AG20443 (cell line): ENCODE results near the gene KDELR3.

ENCODE experiments used
- DNase-seq: peaks from one replicate; pipeline ENCODE4 v3.0.0; 2012; ENCODE audit warnings: low spot score, mixed read lengths

KDELR3 gene

DNA sequence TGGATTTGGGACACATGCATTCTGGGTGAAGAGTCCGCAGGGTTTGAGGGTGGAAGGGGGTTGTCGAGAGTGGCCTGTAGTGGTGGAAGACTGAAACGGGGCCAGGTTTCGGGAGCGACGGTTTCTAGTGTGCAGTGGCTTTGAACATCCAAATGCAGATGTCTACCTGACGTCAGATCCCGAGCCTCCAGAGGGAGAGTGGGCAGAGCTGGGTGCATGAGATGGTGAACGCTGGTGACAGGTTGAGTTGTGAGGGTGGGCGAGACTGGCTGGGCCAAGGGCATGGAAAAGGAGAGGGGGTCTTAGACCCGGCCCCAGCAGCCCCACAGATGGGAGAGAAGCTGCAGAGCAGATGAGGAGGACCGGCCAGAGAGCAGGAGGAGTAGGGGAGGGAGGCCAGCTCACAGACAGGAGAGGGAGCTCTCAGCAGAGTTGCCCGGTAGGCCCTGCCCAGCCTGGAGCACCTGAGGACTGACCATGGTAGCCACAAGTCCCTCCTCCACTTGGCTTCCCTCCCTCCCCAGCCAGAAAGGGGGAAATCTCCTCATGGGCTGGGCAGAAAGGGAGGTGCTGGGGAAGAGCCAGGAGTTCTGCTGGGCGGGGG is 27.0 kb upstream of the KDELR3 start:
- no peak for DNase-seq

DNA sequence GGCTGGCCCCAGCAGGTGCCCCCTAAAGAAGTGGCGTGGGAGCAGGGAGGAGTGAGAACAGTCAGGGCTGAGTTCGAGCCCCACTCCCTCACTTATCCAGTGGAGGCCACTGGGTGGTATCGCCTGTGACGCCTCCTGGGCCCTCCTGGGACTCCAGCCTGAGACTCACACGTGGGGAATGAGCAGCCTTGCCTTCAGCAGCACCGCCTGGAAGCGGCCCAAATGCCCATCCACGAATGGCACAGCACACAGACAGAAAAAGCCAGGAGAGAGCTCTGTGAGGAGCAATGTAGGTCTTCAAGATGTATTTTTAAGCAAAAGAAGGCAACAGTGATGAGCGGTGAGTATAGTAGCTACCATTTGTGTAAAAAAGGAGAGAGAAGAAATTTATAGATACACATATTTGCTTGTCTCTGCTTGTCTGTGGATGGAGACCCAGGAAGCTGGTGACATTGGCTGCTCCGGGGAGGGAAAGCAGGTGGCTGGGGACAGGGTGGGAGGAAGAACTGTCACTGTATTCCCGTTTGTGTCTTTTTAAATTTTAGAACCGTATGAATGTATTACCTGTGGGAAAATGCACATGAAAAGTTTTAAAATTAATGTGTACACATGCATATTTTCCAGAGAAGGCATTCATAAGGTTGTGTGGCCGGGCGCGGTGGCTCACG is 26.1 kb upstream of the KDELR3 start:
- DNase-seq, result no peak

DNA sequence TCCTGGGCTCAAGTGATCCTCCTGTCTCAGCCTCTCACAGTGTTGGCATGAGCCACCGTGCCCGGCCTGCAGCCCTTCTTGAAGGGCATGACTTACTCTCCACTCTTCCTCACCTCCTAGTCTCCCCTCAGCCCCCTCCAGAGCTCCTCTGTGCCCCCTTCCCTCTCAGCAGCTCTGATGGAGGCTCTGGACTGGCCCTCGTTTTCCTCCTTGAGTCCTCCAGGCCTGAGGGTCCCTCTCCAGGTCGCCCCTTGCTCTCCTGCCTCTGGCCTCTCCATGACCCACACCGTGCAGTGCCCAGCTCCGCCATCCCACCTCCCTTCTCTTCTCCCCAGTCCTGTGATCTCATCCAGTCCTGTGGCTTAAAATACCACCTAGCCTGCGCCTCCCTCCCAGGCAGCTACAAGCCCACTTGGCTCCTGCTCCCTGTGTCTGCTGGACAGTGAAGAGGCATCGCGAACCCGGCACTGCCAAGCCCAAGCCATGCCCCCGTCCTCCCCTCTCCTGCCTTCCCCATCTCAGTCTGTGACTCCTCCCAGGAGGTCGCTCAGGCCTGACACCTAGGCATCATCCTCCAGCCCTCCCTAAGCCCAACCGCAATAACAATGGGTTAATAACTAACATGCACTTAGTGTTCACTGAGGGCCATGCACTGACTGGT is 24.8 kb upstream of the KDELR3 start:
- DNase-seq, result no peak

DNA sequence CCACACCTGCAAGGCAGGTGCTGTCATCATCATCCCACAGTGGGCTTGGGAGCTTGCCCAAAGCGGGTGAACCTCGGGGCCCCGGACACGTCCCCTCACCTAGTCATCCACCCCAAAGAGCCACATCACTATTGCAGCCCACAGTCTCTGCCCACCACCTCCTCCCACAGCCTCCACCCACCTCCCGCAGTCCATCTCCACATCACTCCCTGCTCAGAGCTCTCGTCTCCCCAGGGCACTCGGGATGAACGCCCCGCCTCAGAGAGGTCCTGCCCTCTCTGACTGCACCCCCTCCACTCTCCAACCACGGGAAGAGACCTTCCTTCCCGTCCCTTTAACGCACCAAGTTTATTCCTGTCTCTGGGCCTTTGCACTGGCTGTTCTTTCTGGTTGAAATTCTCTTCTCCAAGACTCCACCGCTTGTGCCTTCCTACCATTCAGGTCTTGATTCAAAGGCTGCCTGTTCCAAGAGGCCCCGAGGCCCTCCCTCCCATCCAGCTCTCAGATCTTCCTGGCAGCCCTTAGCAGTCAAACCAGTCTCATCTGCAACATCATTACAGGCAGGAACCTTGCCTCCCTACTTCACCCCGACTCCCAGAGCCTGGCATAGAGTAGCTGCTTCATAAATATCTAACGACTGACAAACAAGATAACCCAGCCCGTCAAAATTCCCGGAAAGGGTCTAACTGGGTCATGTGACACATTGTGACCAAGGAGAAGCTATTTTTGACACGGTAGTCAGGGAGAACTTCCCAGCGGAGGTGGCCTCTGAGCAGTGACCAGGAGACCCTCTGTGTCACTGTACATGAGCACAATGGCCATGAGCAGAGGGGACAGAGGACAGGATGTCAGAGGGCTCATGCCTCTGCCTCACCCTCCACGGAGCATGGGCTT is 24.0 kb upstream of the KDELR3 start:
- DNase-seq, result no peak

DNA sequence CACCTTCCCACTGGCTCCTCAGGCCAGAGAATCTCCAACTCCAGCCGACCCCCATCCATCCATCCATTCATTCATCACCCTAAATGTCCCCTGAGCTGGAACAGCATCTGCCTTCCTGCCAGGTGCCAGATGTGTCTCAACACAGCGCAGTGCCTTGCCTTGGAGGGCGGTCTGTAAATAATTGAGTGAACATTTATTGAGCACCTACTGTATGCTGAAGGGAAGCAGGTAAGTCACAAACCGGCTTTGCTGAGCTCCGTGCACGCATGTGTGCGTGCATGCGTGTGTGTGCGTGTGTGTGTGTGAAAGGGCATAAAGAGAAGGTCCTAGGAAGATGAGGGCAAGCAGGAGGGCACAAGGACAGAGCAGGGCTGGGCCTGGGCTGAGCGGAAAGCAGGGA is 23.1 kb upstream of the KDELR3 start:
- no peak for DNase-seq

DNA sequence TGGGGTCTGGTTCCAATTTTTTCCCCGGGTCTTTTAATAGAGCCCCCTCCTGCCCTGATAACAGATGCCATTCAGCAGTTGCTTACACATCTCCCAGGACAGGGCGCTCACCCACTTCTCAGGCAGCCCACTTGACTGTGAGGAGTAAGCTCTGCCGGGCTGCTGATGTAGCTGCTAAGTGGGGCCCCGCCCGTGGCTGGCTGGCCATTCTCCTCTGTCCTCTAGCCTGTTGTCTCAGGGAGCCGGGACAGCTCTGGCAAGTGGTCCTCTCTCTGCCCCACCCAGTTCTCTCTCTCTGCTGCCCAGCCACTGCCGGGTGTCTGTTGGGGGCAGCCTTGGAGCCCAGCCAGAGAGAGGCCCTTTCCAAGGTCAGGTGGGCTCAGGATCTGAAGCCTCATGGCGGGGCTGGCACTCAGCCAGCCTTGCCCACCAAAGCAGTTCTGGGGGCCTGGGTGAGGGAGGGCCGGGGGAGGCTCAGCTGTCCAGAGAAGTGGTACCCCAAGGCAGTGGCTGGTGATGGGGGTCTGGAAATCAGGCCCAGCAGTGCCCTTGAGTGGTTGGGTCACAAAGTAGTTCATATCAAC is 21.8 kb upstream of the KDELR3 start:
- peak; percentile 51 for DNase-seq

DNA sequence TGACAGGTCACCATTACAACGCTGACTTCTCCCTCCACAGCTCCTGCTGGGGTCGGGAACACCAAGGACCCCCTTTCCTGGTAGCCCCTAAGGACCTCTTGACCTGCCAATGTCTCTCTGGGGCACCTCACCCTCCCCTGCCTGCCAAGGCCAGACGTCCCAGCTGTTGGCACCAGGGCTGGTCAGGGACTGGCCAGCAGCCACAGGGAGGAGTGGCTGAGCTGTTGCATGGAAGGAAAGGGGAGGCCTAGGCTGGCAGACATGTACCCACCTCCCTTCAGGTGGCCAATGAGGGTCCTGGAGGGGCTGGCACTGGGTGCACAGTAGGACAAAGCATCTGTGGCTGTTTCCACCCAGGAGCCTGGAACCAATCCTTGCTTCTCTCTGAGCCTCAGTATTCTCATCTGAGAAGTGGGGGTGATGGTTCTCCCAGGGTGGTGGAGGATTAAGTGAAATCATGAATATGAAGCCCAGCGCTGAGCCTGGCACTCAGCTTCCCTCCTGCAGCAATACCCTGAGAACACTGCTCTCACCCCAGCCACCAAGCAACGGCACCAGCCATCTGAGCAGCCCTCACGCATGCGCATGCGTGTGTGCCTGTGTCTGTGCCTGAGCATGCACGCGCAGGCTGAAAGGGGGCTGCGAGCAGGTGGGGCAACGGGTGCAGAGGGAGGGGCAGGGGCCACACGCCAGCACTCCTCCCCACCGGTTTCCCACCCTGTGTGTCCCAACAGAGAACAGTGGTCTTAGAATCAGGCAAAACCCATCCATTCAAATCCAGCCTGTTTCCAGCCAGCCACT is 18.8 kb upstream of the KDELR3 start:
- DNase-seq, result no peak

DNA sequence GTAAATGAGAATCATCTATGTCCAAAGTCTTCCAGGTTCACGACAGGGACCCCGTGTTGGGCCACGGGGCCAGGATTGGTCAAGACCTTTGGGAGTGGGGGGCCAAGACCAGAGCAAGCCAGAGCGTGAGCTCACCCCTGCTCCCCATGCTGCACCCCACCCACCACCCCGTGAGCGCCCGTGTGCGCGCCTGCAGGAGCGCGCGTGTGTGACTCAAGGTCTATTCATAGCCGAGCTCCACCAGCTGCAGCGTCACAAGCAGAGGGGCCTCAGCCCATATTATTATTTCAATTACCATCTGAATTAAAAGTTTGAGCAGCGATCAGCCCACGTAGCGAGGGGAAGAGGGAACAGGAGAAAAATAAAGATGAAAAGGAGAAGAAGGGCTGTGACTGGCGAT is 18.1 kb upstream of the KDELR3 start:
- no peak for DNase-seq

DNA sequence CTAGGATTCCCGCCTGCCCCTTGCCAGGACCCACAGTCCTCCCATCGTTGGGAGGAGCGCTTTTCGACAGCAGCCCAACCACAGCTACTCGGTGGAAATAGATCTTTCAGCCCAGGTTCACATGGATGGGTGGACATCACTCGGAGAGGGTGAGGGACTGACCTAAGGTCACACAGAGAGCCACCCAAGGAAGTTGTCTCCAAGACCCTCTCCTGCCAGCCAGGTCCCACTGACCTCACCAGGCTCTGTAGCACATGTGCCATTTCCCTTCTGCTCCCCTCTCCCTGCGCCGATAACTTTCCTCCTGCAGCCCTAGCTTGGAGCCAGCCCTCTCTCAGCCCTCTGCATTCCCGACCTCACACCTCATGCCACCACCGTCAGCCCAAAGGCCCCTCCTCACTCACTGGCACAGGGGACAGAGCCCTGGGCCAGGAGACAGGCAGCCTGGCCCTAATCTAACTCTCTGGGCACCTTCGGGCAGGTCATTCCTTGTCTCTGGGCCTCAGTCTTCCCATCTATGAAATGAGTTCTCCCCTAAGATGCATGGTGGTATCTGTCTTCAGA is 17.6 kb upstream of the KDELR3 start:
- no peak for DNase-seq

DNA sequence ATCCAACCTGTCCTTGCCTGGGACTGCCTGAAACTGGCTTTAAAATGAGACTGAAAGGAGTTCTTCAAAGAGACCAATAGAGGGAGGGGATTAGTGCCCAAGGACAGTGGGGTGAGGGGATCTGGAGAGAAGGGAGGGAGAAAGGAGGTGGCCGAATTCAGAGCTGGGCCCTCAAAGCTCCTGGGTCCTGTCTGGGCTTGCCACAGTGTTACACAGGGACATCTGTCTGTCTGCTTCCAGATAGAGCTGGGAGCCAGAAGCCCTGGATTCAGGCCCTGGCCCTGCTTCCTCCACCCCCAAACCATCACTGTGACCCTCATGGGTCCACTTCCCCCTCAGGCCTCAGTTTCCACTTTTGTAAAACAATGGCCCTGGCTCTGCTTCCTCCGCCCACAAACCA is 16.5 kb upstream of the KDELR3 start:
- no peak for DNase-seq

DNA sequence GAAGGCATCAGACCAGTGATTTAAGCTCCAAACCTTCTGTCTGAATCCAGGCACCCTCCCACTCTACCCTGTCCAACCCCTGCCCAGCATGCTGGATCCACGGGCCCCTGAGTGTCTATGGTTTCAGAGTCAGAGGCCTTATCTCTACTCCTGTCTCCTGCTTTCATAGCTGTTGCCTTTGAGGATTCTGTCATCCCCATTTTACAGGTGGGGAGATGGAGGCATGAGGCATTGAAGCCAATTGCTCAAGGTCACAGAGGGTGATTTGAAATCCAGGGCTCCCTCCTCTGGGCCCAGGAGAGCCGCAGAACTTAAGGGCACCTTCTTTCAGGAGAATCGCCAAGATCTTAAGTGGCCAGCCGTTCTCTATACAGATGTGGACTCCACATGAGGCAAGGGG is 16.0 kb upstream of the KDELR3 start:
- DNase-seq, result no peak

DNA sequence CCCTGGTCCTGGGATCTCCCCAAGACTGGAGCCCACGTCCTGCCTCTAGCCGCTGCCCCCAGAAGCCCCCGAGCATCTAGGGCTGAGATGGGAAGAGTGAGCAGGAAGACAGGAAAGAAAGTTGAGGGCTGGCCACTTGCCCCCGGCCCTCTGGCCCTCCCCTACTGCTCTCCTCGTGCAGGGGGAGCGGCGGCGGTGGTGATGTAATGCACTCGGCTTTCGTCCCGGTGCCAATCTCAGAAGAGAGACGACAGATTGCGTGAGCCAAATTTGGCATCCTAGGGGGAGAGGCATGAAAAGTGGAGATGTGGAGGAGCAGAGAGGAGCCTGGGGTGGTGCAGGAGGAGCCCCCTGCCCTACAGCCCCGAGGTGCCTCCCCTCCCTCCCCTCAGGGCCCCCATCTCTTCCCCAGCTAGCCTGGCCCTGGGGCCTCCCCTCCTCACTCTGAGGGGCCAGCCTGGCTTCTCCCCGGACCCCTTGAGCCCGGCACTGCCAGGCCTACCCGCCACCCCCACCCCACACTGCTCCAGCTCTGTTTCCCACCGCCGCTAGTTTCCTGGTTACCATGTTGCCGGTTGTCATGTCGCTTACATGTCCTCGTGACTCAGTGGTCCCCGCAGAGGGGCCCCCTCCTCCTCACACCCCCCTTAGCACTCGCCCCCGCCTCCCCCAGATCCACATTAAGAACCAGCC is 15.4 kb upstream of the KDELR3 start:
- peak; percentile 82 for DNase-seq

DNA sequence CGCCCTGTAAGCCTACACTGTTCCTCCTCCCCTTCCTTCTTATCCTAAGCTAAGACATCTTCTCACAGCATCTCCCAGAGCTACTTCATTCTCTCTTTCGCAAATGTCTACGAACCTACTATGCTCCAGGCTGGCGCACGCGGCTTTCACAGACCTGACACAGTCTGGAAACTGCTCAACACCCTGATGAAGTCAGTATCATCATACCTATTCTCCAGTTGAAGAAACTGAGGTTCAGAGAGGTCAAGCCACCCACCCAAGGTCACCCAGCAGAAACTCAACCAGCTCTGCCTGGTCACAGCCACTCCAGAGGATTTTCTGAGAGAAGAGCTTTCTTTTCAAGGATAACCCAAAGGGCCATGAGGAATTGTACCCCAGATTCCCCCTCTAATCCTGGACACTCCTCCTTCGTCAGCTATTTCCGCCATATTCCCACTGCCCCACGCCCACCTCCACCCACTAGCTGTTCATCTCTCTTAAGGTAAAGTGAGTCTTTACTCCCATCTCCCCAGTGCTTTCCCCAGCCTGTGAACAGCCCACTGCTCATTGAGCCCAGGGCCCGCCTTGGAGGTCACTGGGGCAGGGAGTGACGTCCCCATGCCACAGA is 14.7 kb upstream of the KDELR3 start:
- DNase-seq, result no peak

DNA sequence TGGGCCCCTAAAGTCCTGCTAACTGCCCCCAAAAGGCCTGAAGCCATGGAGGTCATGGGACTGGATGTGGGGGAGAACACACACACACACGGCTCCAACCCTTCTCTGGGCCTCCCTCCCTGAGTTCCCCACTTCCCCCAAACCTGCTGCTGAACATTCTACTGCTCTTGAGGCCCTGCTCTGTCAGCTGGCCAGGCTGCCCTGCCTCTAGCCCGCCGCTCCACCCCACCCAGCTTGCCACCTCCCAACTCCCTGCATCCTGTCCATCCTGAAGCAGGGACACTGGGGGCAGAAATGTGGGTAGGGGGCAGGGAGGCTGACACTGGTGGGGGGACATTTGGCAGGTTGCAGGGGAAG is 13.9 kb upstream of the KDELR3 start:
- DNase-seq, result no peak

DNA sequence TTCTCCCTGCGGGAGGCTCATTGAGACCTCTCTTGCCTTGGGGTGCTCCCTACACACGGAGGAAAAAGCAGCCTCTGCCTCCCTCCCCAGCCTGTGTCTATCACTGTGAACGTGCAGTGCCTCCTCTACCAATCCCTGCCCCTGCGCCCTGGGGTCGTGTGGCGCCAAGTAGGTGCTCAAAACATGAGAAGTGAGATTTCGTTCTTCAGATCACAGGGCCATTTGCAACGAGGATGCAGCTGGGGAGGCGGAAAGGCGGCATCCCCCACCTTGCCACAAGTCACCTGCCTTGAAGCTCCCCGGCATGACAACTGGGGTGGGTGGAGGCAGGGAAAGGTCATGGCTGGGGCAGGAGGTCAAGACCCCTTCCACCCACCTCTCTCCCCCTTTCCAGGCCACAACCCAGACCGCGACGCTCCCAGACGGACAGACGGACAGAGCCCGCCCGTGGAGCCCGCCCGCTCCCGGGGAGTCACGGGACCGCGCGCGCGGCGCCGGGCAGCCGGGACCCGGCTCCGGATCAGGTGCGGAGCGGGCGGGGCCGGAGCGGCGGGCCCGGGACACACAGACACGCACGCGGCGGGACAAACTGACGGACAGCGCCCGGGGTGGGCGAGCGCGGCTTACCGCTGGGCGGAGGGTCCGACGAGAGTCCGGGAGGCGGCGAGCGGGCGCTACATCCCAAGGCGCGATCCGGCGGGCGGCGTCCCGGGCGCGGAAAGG is 13.4 kb upstream of the KDELR3 start:
- DNase-seq, result no peak

DNA sequence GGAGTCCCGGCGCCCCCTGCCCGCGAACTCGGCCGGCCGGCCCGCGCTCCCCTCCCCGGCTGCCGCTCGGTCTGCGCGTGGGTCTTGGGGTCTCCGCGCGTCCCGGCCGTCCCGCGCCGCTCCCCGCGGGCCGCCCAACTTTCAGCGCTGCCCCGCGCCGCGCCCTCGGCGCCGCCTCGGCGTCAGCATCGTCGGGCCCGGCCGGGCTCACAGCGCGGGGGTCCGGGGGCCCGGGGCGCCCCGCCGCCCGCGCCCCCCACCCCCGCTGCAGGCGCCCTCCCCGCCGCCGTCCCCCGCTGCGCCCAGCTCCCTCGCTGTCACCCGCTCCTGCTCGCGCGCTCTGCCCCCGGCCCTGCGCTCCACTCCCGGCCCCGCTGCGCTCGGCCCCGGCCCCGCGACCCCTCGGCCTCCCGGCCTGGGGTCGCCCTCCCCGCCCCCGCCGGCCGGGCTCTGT is 12.8 kb upstream of the KDELR3 start, which contains the start of gene KCNJ4:
TSS of gene KCNJ4 (minus strand) at position 124 of the 454 bp plus-strand sequence. CDS start 27,067 bp downstream, outside the sequence.
- no peak for DNase-seq

DNA sequence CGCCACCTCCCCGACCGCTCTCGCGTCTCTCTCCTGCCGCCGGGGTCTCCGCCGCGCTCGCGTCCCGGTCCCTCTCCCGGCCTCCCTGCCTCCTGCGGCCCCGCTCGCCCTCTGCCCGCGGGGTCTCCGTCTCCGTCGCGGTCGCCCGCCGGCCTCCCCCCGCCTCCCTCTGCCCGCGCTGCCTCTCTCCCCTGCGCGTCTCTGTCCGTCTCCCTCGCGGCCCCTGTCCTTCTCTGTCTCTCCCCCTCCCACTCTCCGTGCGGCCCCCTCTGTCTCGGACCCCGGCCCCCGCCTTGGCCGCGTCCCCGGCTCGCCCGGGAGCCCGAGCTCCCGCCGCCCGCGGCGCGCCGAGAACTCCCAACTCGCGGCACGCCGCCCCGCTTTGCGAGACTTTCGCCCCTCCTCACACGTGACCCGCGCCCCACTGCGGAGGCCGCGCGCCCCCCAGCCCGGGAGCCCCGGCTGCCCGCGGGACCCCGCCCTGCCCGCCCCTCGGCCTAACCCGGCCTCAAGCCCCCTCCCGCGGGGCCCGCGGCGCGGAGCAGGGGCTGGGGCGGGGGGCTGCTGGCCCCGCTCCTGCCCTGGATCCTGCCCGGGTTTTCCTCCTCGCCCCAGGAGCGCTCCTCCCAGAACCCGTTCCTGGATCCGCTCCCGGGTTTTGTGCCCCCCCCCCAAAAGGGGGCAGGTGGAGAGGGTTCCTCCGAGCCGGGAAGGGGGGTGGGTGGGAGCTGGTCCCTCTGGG is 12.2 kb upstream of the KDELR3 start:
- peak; percentile 64 for DNase-seq

DNA sequence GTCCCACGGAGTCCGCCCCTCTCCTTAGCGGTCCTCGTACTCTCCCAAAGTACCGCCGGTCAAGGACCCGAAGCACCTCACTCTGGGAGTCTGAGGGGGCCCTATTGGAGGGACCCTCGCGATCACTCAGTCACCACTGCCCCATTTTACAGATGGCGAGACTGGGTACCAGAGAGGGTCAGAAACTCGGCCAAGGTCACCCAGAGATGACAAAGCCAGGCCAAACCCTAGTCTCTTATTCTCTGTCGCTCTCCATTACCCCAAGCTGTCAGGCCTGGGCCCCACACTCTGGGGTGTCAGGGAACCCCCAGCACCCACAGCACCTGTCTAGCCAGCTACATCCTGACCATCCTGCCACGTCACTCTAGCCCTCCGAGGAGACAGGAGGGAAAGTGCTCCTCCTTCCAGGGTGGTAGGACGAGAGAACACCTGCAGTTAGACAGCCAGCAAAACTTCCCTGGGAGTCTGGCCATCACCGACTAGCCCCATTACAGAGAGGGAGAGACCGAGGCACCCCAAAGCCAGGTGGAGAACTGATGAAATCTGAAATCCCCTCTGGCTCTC is 11.5 kb upstream of the KDELR3 start:
- DNase-seq, result no peak
